Measurements from ENCODE around the gene STX10. TPM values are rescaled to one million over a fixed set of nuclear protein-coding genes. Genes with fewer than 3 reads are reported as not detected.
A peak's percentile ranks its signal among the peaks of the same experiment; 100 is the strongest.

STX10 gene
- total and polyA plus RNA-seq, 9 of the 15 experiments (the other 6 are each of a cell fraction or from before 2014, with no cell fraction given) = 0.51 to 66.3 (median 31.0) TPM

GRCh38 chr19:13162724-13163608 lies 12.8 kb upstream of the STX10 start (continued):
- TF ChIP-seq REST (IDR thresholded peaks at IDR 0.05; ENCODE audit: borderline replicate concordance) (peak; percentile 20; the same call in 1 of the 2 replicates), REST (CRISPR knock-in tag; IDR thresholded peaks at IDR 0.05; ENCODE audit: low read depth) (0 out of 2 replicates have a peak, but pooled peaks have one; percentile 44), PRMT5 (CRISPR knock-in tag; IDR thresholded peaks at IDR 0.05) (no peak), CGGBP1 (CRISPR knock-in tag; IDR thresholded peaks at IDR 0.05) (no peak), BCOR (IDR thresholded peaks at IDR 0.05) (peak; percentile 46; the same call in 1 of the 2 replicates), CREBBP (IDR thresholded peaks at IDR 0.05; ENCODE audit: low read depth, low read length) (no peak)
- TF ChIP-seq, protein P1, sequence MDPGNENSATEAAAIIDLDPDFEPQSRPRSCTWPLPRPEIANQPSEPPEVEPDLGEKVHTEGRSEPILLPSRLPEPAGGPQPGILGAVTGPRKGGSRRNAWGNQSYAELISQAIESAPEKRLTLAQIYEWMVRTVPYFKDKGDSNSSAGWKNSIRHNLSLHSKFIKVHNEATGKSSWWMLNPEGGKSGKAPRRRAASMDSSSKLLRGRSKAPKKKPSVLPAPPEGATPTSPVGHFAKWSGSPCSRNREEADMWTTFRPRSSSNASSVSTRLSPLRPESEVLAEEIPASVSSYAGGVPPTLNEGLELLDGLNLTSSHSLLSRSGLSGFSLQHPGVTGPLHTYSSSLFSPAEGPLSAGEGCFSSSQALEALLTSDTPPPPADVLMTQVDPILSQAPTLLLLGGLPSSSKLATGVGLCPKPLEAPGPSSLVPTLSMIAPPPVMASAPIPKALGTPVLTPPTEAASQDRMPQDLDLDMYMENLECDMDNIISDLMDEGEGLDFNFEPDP (CRISPR knock-in tag; IDR thresholded peaks at IDR 0.05) = peak; percentile 71; the same call in 1 of the 2 replicates

Measured in K562 (cell line).